GM12874 (cell line): ENCODE results near the gene NTN1.

Experiments
- CTCF ChIP-seq: IDR thresholded peaks from 2 replicates; pipeline ENCODE4 v1.5.1; 2011; ENCODE audit warnings: low read depth, mild to moderate bottlenecking, control low read depth, low read length, moderate library complexity; ENCODE audit not compliant: insufficient read depth

Gene NTN1

DNA sequence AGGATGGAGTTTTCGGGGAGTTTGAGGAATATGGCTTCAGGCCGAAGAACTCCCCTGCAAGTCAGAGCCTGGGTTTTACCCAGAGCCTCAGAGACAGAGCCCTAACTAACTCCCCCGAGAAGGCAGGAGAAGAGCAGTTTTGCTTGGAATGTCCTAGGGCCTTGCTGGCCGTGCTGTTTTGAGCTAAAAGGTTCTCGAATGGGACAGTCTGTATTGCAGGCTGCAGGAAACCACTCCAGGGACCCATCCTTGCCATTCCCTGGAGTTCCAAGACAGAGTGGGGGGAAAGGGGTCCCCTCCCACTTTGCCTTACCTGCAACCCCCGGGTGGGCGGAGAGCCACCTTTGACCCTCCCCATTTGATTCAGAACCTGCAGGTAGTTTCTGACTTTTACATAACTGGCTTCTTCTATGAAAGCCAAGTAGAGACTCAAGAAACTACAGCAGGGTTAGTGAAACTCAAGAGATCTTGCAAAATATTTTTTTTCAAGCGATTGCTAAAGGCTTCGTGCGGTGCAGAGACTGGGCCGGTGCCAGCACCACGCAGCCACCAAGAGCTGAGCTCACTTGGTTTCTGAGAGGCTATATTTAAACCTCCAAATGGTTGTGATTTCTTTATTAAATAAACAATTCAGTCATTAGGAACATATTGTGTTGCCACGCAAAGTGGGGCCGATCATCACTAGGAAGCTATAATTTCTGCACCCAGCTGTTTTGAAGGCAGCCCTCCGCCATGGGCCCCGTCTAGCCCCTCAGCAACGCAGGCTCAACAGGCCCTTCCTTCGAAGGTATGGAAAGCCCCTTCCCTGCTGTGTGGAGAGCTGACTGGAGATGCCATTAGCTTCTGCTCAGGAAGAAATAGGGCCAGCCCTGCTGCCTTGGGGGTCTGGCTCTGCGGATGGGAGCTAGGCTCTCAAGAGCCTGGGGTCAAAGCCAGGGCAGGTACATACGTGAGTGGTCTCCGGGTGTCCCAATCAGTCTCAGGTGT is 223.0 kb downstream of the NTN1 start:
- TF ChIP-seq CTCF: no peak

DNA sequence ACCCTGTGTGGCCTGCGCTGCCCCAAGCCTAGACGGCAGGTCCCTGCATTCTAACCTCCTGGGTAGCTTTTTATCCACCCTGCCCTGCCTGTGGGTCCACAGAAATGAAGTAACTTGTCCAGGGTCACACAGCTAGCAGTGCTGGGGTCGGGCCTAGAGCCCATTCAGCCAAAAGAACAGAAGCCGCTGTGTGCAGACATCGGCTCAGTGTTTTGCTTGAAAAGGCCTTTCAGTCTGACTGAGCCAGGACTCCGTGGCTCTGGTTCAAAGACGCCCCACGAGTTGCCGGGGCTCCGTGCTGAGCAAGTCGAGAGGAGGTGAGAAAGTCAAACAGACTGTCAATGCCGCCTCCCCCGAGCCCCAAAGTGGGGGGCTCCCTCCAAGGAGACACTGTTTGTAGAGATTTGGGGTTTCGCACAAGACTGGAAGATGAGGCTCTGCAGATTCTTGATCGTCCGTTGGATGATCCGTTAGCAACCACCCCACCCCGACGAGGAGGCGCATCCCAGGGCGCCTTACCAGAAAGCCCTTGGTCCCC is 226.2 kb downstream of the NTN1 start:
- no peak for TF ChIP-seq CTCF

DNA sequence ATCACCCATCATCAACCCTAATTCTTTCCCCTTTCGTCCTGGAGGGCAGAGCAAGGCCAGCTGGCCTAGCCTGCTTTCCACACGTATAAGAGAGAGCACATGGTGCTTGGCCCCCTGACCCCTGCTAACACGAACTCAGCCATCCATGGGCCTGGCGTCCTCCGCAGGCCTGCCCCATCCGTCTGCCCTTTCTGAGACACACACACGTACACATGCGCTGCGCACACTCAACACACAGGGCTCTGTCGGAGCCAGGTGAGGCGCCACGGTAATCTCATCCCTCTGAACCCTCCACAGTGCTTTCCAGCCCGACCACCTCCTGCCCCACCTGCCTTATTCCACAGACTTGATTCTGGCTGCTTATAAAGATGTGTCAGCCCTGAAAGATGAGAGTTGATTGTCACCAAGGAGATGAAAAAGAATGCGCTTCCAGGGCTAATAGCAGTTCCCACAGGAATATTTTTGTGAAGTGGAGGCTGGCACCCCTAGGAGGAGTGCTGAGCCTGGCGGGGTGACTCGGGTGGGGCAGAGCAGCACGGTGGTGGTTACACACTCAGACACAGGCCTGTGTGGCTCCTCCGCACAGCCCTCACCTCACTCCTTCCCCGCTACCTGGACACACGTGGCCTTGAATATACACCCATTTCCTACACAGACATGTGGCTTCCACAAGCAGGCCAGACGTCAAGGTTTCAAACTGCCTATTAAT is 228.1 kb downstream of the NTN1 start:
- no peak for TF ChIP-seq CTCF

- TF ChIP-seq CTCF: no peak
Observed at GRCh38 chr17:9251273-9251672, 230.0 kb downstream of the NTN1 start.

DNA sequence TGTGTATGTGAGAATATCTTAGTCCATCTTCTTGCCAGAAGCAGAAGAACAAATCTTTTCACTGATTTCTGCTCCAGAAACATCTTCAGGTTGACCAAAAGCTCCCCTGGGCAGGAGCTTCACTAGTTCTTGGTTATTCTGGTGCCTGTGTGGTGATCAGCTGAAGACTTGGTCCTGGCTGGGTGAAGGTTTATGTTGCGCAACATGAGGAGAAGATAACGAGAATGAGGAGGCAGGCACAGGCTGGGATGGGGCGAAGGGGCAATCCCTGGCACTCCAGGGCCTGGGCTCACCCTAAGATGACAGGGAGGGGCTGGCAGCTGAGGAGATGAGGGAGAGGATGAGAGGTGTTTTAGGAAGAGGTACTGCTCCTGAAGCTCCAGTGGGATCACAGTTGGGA is 232.0 kb downstream of the NTN1 start:
- TF ChIP-seq CTCF: no peak

DNA sequence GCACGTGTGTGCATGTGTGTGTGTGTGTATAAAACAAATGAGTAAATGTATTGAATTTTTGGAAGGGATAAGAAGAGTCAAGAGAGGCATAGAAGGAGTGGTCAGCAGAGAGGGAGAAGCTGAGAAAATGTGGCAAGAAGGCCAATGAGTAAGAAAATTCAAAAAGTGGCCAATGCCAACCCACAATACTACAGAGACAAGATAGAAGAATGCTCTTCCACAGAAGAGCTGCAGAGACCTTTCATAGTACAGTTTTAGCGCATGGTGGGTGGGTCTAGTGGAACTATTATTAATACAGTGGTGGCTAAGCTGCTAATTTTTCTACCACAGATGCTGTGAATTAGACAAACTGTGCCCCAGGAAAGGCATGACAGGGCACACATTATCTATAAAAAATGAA is 233.5 kb downstream of the NTN1 start:
- TF ChIP-seq CTCF: no peak

DNA sequence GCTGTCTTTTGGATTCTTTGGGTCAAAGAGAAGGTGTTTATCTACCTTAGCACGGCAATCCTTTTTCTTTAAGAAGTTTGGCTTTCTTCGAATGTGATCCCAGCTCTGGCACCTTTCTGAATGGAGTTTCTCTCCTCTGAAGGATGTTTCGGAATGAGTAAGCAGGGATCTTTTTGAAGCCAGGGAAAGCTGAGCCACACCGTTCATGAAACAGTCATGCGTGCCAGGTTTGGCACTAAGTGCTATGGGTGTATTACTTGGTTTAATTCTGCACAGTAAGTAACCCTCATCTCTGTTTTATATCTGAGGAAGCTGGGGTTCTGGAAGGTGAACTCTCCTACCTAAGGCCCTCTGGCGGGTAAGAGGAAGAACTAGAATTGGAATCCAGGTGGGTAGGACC is 234.5 kb downstream of the NTN1 start:
- TF ChIP-seq CTCF: no peak
